C4-2B (cell line): ENCODE data around the gene GMEB1.
"Not testable (repeated sequence)": the region's sequence is repeated elsewhere in the genome, so short reads cannot be mapped to it uniquely, and the experiment has no call there.

Experiments used
- ZFX ChIP-seq: fragments of 450-650 bp; IDR thresholded peaks from 2 replicates; pipeline ENCODE4 v1.6.1; 2017
- TF ChIP-seq, protein P1 (sequence below): fragments of 450-650 bp; conservative IDR thresholded peaks from 2 replicates; pipeline ENCODE4 v1.5.1; 2017; ENCODE audit warnings: mild to moderate bottlenecking

DNA sequence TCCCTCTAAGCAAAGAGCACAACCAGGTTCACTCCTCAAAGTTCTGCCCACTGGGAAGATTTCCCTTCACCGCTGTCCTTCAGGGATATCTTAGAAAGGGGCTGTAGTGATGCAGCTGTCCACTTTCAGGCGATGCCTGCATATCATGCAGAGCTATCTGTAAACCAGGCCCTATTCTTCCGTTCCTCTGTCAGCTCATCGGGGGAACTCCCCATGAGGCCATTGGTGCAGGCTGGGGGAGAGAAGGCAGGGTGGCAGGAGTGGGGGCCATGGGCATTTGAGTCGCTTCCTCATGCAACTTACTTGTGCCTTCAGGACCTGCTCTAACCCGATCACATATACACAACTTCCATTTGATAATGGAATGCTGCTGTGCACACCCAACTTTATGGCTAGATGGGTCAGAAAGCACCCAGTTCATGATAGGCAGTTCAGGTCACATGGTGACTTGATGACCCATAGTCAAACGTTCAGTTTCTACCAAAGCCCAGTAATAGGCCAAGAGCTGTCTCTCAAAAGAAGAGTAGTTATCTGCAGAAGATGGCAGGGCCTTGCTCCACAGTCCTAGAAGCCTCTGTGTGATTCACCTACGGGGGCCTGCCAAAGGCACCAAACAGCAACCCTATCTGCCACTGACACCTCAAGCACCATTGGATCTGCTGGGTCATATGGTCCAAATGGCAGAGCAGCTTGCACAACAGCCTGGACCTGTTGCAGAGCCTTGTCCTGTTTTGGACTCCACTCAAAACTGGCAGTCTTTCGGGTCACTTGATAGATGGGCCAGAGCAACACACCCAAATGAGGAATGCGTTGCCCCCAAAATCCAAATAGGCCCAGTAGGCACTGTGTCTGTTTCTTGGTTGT is 12.9 kb upstream of the GMEB1 start:
- TF ChIP-seq, protein P1, sequence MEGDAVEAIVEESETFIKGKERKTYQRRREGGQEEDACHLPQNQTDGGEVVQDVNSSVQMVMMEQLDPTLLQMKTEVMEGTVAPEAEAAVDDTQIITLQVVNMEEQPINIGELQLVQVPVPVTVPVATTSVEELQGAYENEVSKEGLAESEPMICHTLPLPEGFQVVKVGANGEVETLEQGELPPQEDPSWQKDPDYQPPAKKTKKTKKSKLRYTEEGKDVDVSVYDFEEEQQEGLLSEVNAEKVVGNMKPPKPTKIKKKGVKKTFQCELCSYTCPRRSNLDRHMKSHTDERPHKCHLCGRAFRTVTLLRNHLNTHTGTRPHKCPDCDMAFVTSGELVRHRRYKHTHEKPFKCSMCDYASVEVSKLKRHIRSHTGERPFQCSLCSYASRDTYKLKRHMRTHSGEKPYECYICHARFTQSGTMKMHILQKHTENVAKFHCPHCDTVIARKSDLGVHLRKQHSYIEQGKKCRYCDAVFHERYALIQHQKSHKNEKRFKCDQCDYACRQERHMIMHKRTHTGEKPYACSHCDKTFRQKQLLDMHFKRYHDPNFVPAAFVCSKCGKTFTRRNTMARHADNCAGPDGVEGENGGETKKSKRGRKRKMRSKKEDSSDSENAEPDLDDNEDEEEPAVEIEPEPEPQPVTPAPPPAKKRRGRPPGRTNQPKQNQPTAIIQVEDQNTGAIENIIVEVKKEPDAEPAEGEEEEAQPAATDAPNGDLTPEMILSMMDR, result not testable (repeated sequence)
- not testable (repeated sequence) for TF ChIP-seq ZFX
